ENCODE measurements around the gene PSMB4.
"Not testable (repeated sequence)": the region's sequence is repeated elsewhere in the genome, so short reads cannot be mapped to it uniquely, and the experiment has no call there.

PSMB4 gene

GRCh38 chr1:151399324-151400171 lies at the start of gene PSMB4:
Gene PSMB4, plus strand, starts transcription at chr1:151399573. Its CDS starts 15 bp downstream, at chr1:151399588.
- peak within 1 kb of the TSS; percentile 92 to 97 for H3K4me3 Mint-ChIP-seq
- no peaks in the 10 kb centered on the region for H3K9me3 Mint-ChIP-seq
- peak; percentile 76 for DNase-seq
- ATAC-seq (replicated peaks) = peak; percentile 94 to 95
- peak within 1 kb of the TSS; percentile 98 for H3K27ac Mint-ChIP-seq
- peaks cover 26 to 38% of the 10 kb centered on the region in 2 donors for H3K36me3 Mint-ChIP-seq
- peaks cover 18 to 23% of the 10 kb centered on the region in 2 donors for H3K4me1 Mint-ChIP-seq
- H3K27me3 Mint-ChIP-seq = no peaks in the 10 kb centered on the region

GRCh38 chr1:151350323-151350722 lies 49.0 kb upstream of the PSMB4 start:
- not testable (repeated sequence) for H3K9me3 Mint-ChIP-seq; H3K4me3 Mint-ChIP-seq; DNase-seq; H3K27me3 Mint-ChIP-seq; ATAC-seq (replicated peaks); H3K27ac Mint-ChIP-seq
- peaks cover 22 to 30% of the 10 kb centered on the region in 2 donors for H3K4me1 Mint-ChIP-seq
- H3K36me3 Mint-ChIP-seq = peaks cover 13 to 14% of the 10 kb centered on the region in 2 donors

GRCh38 chr1:151352021-151352718 lies 47.2 kb upstream of the PSMB4 start:
- ATAC-seq (replicated peaks) = no peak
- no peak overlapping the region for H3K4me3 Mint-ChIP-seq

GRCh38 chr1:151356696-151357095 lies 42.7 kb upstream of the PSMB4 start:
- peaks cover under 1 to 1% of the 10 kb centered on the region in 2 donors for H3K36me3 Mint-ChIP-seq
- H3K9me3 Mint-ChIP-seq = peaks cover 1 to 3% of the 10 kb centered on the region in 2 donors
- no peaks in the 10 kb centered on the region for H3K27me3 Mint-ChIP-seq
- no peak for DNase-seq
- H3K4me1 Mint-ChIP-seq = peaks cover 0 to 1% of the 10 kb centered on the region in 2 donors
- no peak for ATAC-seq (replicated peaks)
- H3K4me3 Mint-ChIP-seq = no peak overlapping the region
- H3K27ac Mint-ChIP-seq = no peak overlapping the region

More at GRCh38 chr1:151352021-151352718, 47.2 kb upstream of the PSMB4 start:
- no peak for DNase-seq
- H3K27me3 Mint-ChIP-seq = no peaks in the 10 kb centered on the region
- H3K36me3 Mint-ChIP-seq = peaks cover 0 to 1% of the 10 kb centered on the region in 2 donors
- H3K9me3 Mint-ChIP-seq = peaks cover 0 to 3% of the 10 kb centered on the region in 2 donors
- peaks cover 12 to 13% of the 10 kb centered on the region in 2 donors for H3K4me1 Mint-ChIP-seq
- peak overlapping the region; percentile 37 for H3K27ac Mint-ChIP-seq

- H3K4me3 Mint-ChIP-seq = no peak overlapping the region
- no peaks in the 10 kb centered on the region for H3K4me1 Mint-ChIP-seq
- DNase-seq (no peak), ATAC-seq (replicated peaks) (no peak)
- peaks cover 4 to 5% of the 10 kb centered on the region in 2 donors for H3K9me3 Mint-ChIP-seq
- H3K36me3 Mint-ChIP-seq = peaks cover 0 to 5% of the 10 kb centered on the region in 2 donors
- no peak overlapping the region for H3K27ac Mint-ChIP-seq
- H3K27me3 Mint-ChIP-seq = peaks cover 0 to 3% of the 10 kb centered on the region in 2 donors
Observed at GRCh38 chr1:151361883-151362282, 37.5 kb upstream of the PSMB4 start.

GRCh38 chr1:151362308-151363155 lies 36.8 kb upstream of the PSMB4 start:
- no peaks in the 10 kb centered on the region for H3K4me1 Mint-ChIP-seq

GRCh38 chr1:151364996-151365395 lies 34.4 kb upstream of the PSMB4 start:
- H3K36me3 Mint-ChIP-seq = peaks cover 0 to 5% of the 10 kb centered on the region in 2 donors
- no peak for DNase-seq
- peaks cover 4 to 5% of the 10 kb centered on the region in 2 donors for H3K9me3 Mint-ChIP-seq
- H3K4me3 Mint-ChIP-seq = no peak overlapping the region
- no peak overlapping the region for H3K27ac Mint-ChIP-seq
- no peaks in the 10 kb centered on the region for H3K4me1 Mint-ChIP-seq
- peaks cover 0 to 3% of the 10 kb centered on the region in 2 donors for H3K27me3 Mint-ChIP-seq
- ATAC-seq (replicated peaks) = no peak

More at GRCh38 chr1:151362308-151363155, 36.8 kb upstream of the PSMB4 start:
- Mint-ChIP-seq H3K27ac (no peak overlapping the region), H3K27me3 (peaks cover 0 to 3% of the 10 kb centered on the region in 2 donors), H3K4me3 (no peak overlapping the region), H3K36me3 (peaks cover 0 to 5% of the 10 kb centered on the region in 2 donors), H3K9me3 (peaks cover 4 to 5% of the 10 kb centered on the region in 2 donors)
- DNase-seq = no peak
- no peak for ATAC-seq (replicated peaks)

- Mint-ChIP-seq H3K4me1 (no peaks in the 10 kb centered on the region), H3K9me3 (peaks cover 0 to 2% of the 10 kb centered on the region in 2 donors), H3K27ac (no peak overlapping the region), H3K27me3 (peaks cover 0 to 3% of the 10 kb centered on the region in 2 donors), H3K36me3 (no peaks in the 10 kb centered on the region), H3K4me3 (no peak overlapping the region)
- DNase-seq = no peak
- ATAC-seq (replicated peaks) = no peak
Observed at GRCh38 chr1:151367658-151368392, 31.5 kb upstream of the PSMB4 start.

- ATAC-seq (replicated peaks) (no peak), DNase-seq (no peak)
- no peak overlapping the region for H3K27ac Mint-ChIP-seq
- H3K4me1 Mint-ChIP-seq = no peaks in the 10 kb centered on the region
- no peaks in the 10 kb centered on the region for H3K36me3 Mint-ChIP-seq
- no peaks in the 10 kb centered on the region for H3K9me3 Mint-ChIP-seq
- no peak overlapping the region for H3K4me3 Mint-ChIP-seq
- H3K27me3 Mint-ChIP-seq = peaks cover 0 to 3% of the 10 kb centered on the region in 2 donors
Observed at GRCh38 chr1:151368393-151369301, 30.7 kb upstream of the PSMB4 start.

GRCh38 chr1:151369302-151369610 lies 30.1 kb upstream of the PSMB4 start:
- DNase-seq = no peak
- no peaks in the 10 kb centered on the region for H3K4me1 Mint-ChIP-seq
- H3K36me3 Mint-ChIP-seq = no peaks in the 10 kb centered on the region
- no peak overlapping the region for H3K4me3 Mint-ChIP-seq
- no peak overlapping the region for H3K27ac Mint-ChIP-seq
- ATAC-seq (replicated peaks) = no peak
- peaks cover 0 to 3% of the 10 kb centered on the region in 2 donors for H3K27me3 Mint-ChIP-seq
- no peaks in the 10 kb centered on the region for H3K9me3 Mint-ChIP-seq

- H3K27me3 Mint-ChIP-seq = peaks cover 0 to 3% of the 10 kb centered on the region in 2 donors
- no peak overlapping the region for H3K4me3 Mint-ChIP-seq
- H3K4me1 Mint-ChIP-seq = no peaks in the 10 kb centered on the region
- no peaks in the 10 kb centered on the region for H3K36me3 Mint-ChIP-seq
- no peak for DNase-seq
- H3K9me3 Mint-ChIP-seq = no peaks in the 10 kb centered on the region
- H3K27ac Mint-ChIP-seq = no peak overlapping the region
- ATAC-seq (replicated peaks) = no peak
Observed at GRCh38 chr1:151369621-151370048, 29.7 kb upstream of the PSMB4 start.

- no peaks in the 10 kb centered on the region for H3K36me3 Mint-ChIP-seq
- H3K4me3 Mint-ChIP-seq = no peak overlapping the region
- no peak for DNase-seq
- peaks cover 0 to 2% of the 10 kb centered on the region in 2 donors for H3K27me3 Mint-ChIP-seq
- no peak for ATAC-seq (replicated peaks)
- no peaks in the 10 kb centered on the region for H3K9me3 Mint-ChIP-seq
- no peaks in the 10 kb centered on the region for H3K4me1 Mint-ChIP-seq
- no peak overlapping the region for H3K27ac Mint-ChIP-seq
Observed at GRCh38 chr1:151370211-151370911, 29.0 kb upstream of the PSMB4 start.

Data from stimulated activated naive B cell treated with anti-CD40 and anti-IgM and Interleukin-4, amounts not matched to agents 10 μg/mL and 1 μg/mL and 100 μg/mL, for 72 hours (primary cell).